Fibroblast of lung (primary cell): ENCODE results near the gene KDM3A.

Experiments
- CTCF ChIP-seq, 2 donors: IDR thresholded peaks in 1 of 2; conservative IDR thresholded peaks in 1 of 2; 1 replicate in 1 of 2; 2 replicates in 1 of 2; pipeline ENCODE4 v1.5.1; 2011 to 2012; ENCODE audit warnings: low read length in 2 of 2, control low read depth in 1 of 2, inconsistent platforms in 1 of 2, low read depth in 1 of 2, mild to moderate bottlenecking in 1 of 2
- EZH2 ChIP-seq: IDR thresholded peaks from 2 replicates; pipeline ENCODE4 v1.5.1; 2012; ENCODE audit warnings: low read length, control low read depth, mild to moderate bottlenecking; ENCODE audit errors: missing control alignments

- TF ChIP-seq CTCF (conservative IDR thresholded peaks at IDR 0.05 in 1 of 2, IDR thresholded peaks at IDR 0.05 in 1 of 2; ENCODE audit: low read depth in 1 of 2, low read length in 2 of 2) (no peak), EZH2 (no peak)
Observed at GRCh38 chr2:86453836-86454235, 12.7 kb downstream of the KDM3A start.
